K562 (cell line): ENCODE measurements around the gene SLC66A2. TPM values are rescaled to one million over a fixed set of nuclear protein-coding genes. Genes with fewer than 3 reads are reported as not detected.

Experiments
- ATAC-seq: fragments of 200-7000 bp; cut with Tn5 transposase; 3 replicates; pipeline ENCODE4 v1.9.1; 2020; ENCODE audit warnings: moderate library complexity
- BruUV-seq: library from RNA; stranded (reverse); fragments of 400-500 nt; replicated peaks from 2 replicates; lab custom pipeline; 2021; lab: Mats Ljungman, UMichigan
- CTCF ChIA-PET: fragments of 300-600 bp; formaldehyde crosslinking; extraction: SDS; loops from one replicate; lab custom pipeline; 2021; ENCODE audit warnings: low intra/inter-chr PET ratio; lab: Yijun Ruan, JAX
- POLR2A ChIA-PET: fragments of 300-600, 350-650 bp; sonication (Branson Sonifier 250); formaldehyde crosslinking; extraction: SDS; loops from one replicate; lab custom pipeline; 2021; ENCODE audit warnings: antibody characterized with exemption, inconsistent platforms; lab: Yijun Ruan, JAX
- DNase-seq, 4 experiments: peaks; one replicate each; pipeline versions ENCODE4 v3.0.0 to v3.0.0-alpha.2; 2011 to 2018; ENCODE audit warnings: low spot score in 3 of 4, mixed read lengths in 3 of 4; ENCODE audit errors: extremely low read depth in 1 of 4
- FAIRE-seq: peaks from 2 replicates; lab custom pipeline; 2011; peaks lifted over from hg19 to GRCh38; lab: Jason Lieb, UNC
- H2AFZ ChIP-seq: 2 replicates; pipeline ENCODE4 v1.6.0; 2011; ENCODE audit warnings: low read depth, low read length, control low read depth, inconsistent platforms
- H3K27ac ChIP-seq: fragments of 200-600 bp; 3 replicates; pipeline ENCODE4 v1.8.0; 2011; ENCODE audit warnings: low read depth, mild to moderate bottlenecking, control low read depth, inconsistent platforms, low read length, moderate library complexity, mixed read lengths; ENCODE audit errors: extremely low read depth
- H3K27me3 ChIP-seq, 2 experiments: fragments of 300-600 bp in 1 of 2; 2 replicates in 1 of 2; 3 replicates in 1 of 2; pipeline versions ENCODE4 v1.6.0 to v1.8.0; 2011; ENCODE audit warnings: inconsistent platforms in 2 of 2, low read length in 2 of 2, mild to moderate bottlenecking in 1 of 2, mixed read lengths in 1 of 2, moderate library complexity in 1 of 2; ENCODE audit not compliant: control insufficient read depth in 2 of 2, insufficient read depth in 2 of 2
- H3K36me3 ChIP-seq: fragments of 300-600 bp; 3 replicates; pipeline ENCODE4 v1.8.0; 2011; ENCODE audit warnings: mild to moderate bottlenecking, low read length, inconsistent platforms; ENCODE audit not compliant: control insufficient read depth, insufficient read depth
- H3K4me1 ChIP-seq, 2 experiments: fragments of 200-600 bp in 1 of 2; replicated peaks in 1 of 2; 2 replicates in 1 of 2; 3 replicates in 1 of 2; pipeline versions ENCODE4 v1.5.1 to v1.8.0; 2011; ENCODE audit warnings: inconsistent platforms in 2 of 2, low read length in 2 of 2, mild to moderate bottlenecking in 1 of 2, mixed read lengths in 1 of 2, moderate library complexity in 1 of 2; ENCODE audit not compliant: control insufficient read depth in 2 of 2, insufficient read depth in 2 of 2
- H3K4me2 ChIP-seq: 2 replicates; pipeline ENCODE4 v1.6.1; 2011; ENCODE audit warnings: low read length, control low read depth, inconsistent platforms, mixed read lengths; ENCODE audit not compliant: insufficient read depth
- H3K4me3 ChIP-seq: fragments of 200-600 bp; sonication (generic), shearing (Covaris generic); 2 replicates; pipeline ENCODE4 v1.5.1; 2016; ENCODE audit warnings: control low read depth, inconsistent platforms
- H3K79me2 ChIP-seq: fragments of 200-600 bp; 3 replicates; pipeline ENCODE4 v1.8.0; 2011; ENCODE audit warnings: low read length, inconsistent platforms; ENCODE audit not compliant: control insufficient read depth, insufficient read depth
- H3K9ac ChIP-seq, 2 experiments: 2 replicates each; pipeline versions ENCODE4 v1.6.0 to v1.6.1; 2011; ENCODE audit warnings: low read depth in 2 of 2, low read length in 2 of 2, control low read depth in 1 of 2, inconsistent platforms in 1 of 2, mild to moderate bottlenecking in 1 of 2, mixed read lengths in 1 of 2; ENCODE audit not compliant: insufficient read depth in 1 of 2
- H3K9me1 ChIP-seq: one replicate; pipeline ENCODE4 v1.6.0; 2011; ENCODE audit warnings: inconsistent platforms, mild to moderate bottlenecking, low read length, moderate library complexity; ENCODE audit not compliant: control insufficient read depth, insufficient read depth
- H3K9me3 ChIP-seq: replicated peaks from 2 replicates; pipeline ENCODE4 v1.5.1; 2011; ENCODE audit warnings: low read depth, low read length, inconsistent platforms; ENCODE audit not compliant: control insufficient read depth, insufficient read depth
- H4K20me1 ChIP-seq: replicated peaks from 2 replicates; pipeline ENCODE4 v1.6.1; 2011; ENCODE audit warnings: low read length, inconsistent platforms, mixed read lengths; ENCODE audit not compliant: control insufficient read depth, insufficient read depth
- ARID2 ChIP-seq: fragments of 450-650 bp; IDR thresholded peaks from 2 replicates; pipeline ENCODE4 v1.6.1; 2017; ENCODE audit warnings: antibody characterized with exemption, mild to moderate bottlenecking
- CREB3L1 ChIP-seq: fragments of 450-650 bp; IDR thresholded peaks from 2 replicates; pipeline ENCODE4 v1.6.1; 2014; ENCODE audit warnings: low read depth, mild to moderate bottlenecking, moderate library complexity, borderline replicate concordance
- DLX4 ChIP-seq: fragments of 250-450 bp; sonication (Bioruptor Pico); IDR thresholded peaks from 2 replicates; pipeline ENCODE4 v1.6.1; 2021; ENCODE audit warnings: mild to moderate bottlenecking
- EP300 ChIP-seq: IDR thresholded peaks from 2 replicates; pipeline ENCODE4 v1.6.1; 2012; ENCODE audit warnings: low read length, improper control_type of control experiment
- ESRRB ChIP-seq: fragments of 250-450 bp; sonication (Bioruptor Pico); IDR thresholded peaks from 2 replicates; pipeline ENCODE4 v1.5.0; 2020; ENCODE audit warnings: mild to moderate bottlenecking, moderate library complexity, borderline replicate concordance
- LCOR ChIP-seq: sonication (generic); formaldehyde crosslinking; IDR thresholded peaks from 2 replicates; pipeline ENCODE4 v1.8.0; 2022; ENCODE audit warnings: mild to moderate bottlenecking, missing genetic modification reagents
- NR3C1 ChIP-seq: sonication (generic); formaldehyde crosslinking; IDR thresholded peaks from 2 replicates; pipeline ENCODE4 v1.8.1; 2022; ENCODE audit warnings: missing genetic modification reagents
- POLR2H ChIP-seq: IDR thresholded peaks from 2 replicates; pipeline ENCODE4 v1.6.1; 2016; ENCODE audit warnings: missing genetic modification characterization, low read depth, mild to moderate bottlenecking, control low read depth, missing compliant biosample characterization, moderate library complexity
- RB1 ChIP-seq: fragments of 450-650 bp; IDR thresholded peaks from 2 replicates; pipeline ENCODE4 v1.6.1; 2017; ENCODE audit warnings: low read depth, mild to moderate bottlenecking
- RBM15 ChIP-seq: fragments of 200-400 bp; formaldehyde crosslinking; IDR thresholded peaks from 2 replicates; pipeline ENCODE4 v1.6.1; 2018; ENCODE audit warnings: mild to moderate bottlenecking, low read length, moderate library complexity; ENCODE audit not compliant: insufficient read depth
- TFAP4 ChIP-seq: sonication (generic); formaldehyde crosslinking; IDR thresholded peaks from 2 replicates; pipeline ENCODE4 v1.8.0; 2022; ENCODE audit warnings: missing genetic modification reagents, mild to moderate bottlenecking, moderate library complexity, borderline replicate concordance
- ZNF311 ChIP-seq: fragments of 250-450 bp; sonication (Bioruptor Pico); IDR thresholded peaks from 2 replicates; pipeline ENCODE4 v1.4.0; 2020; ENCODE audit warnings: mild to moderate bottlenecking, moderate library complexity
- WGBS: fragments of 100-300 bp; shearing (Covaris generic); methylation state at CpG from one replicate; pipeline ENCODE4 v1.1.6; 2016; ENCODE audit warnings: low coverage, mixed read lengths; ENCODE audit not compliant: insufficient coverage; ENCODE audit errors: missing lambda C conversion rate; 5-methylcytosine and 5-hydroxymethylcytosine counted together
- in situ Hi-C: fragments of 300-500 bp; cut with MboI; formaldehyde crosslinking; loops from 4 replicates; pipeline ENCODE4 v1.15.0; 2018; ENCODE audit warnings: inconsistent platforms, mixed read lengths
- intact Hi-C: fragments of 100-400 bp; cut with micrococcal nuclease; formaldehyde crosslinking; loops from 2 replicates; pipeline ENCODE4 v1.14.2; 2022
- polyA plus RNA-seq, 8 experiments: library from polyadenylated mRNA; depleted of rRNA in 4 of 8; stranded (reverse) in 5 of 8; unstranded in 3 of 8; fragments of >200 nt; fragmentation: Nextera tagmentation in 2 of 8; fragmentation: Illumina TruSeq in 1 of 8; extraction: Ambion mirVana in 2 of 8; extraction: Trizol in 1 of 8; gene quantifications; 2 replicates each; pipeline versions ENCODE4 v1.2.1 to v1.2.3, GENCODE V29; 2011 to 2014; ENCODE audit warnings: inconsistent platforms in 1 of 8, missing spikeins in 1 of 8
- total RNA-seq, 7 experiments: library from RNA; depleted of rRNA in 6 of 7; stranded (reverse); fragments of >200 nt in 6 of 7; fragmentation: Illumina TruSeq in 2 of 7; extraction: Trizol in 2 of 7; gene quantifications; 2 replicates each; pipeline versions ENCODE4 v1.2.1 to v1.2.3, GENCODE V29; 2011 to 2021; ENCODE audit warnings: low replicate concordance in 1 of 7

Gene SLC66A2
- total and polyA plus RNA-seq, 9 of the 15 experiments (the other 6 are each of a cell fraction or from before 2014, with no cell fraction given), result 0.25 to 17.5 (median 5.6) TPM

- BruUV-seq, result no TSS peak
- POLR2A ChIA-PET, result interaction anchor here (0.8 to 1.1 kb wide), 2 partner anchors 11 to 13 kb away, joined by 4 to 5 read pairs; no protein-coding TSS in a partner anchor
- TF ChIP-seq RBM15, result no peak
- no peak for TF ChIP-seq LCOR (CRISPR knock-in tag)
- no peak for TF ChIP-seq ZNF311 (CRISPR knock-in tag)
- TF ChIP-seq ESRRB (CRISPR knock-in tag), result no peak
- TF ChIP-seq, all 486 proteins: peak for 0
- Histone ChIP-seq H3K27ac (no peak overlapping the region), H3K4me3 (no peak overlapping the region), H3K9me3 (no peaks in the 10 kb centered on the region), H2AFZ (no peak overlapping the region), H3K9ac (no peak overlapping the region), H3K36me3 (peaks cover 78% of the 10 kb centered on the region), H3K4me2 (no peak overlapping the region), H3K27me3 (no peaks in the 10 kb centered on the region), H3K79me2 (peaks cover 87% of the 10 kb centered on the region), H3K4me1 (peaks cover 16 to 24% of the 10 kb centered on the region in 2 experiments; a peak in 4 of 5 replicates), H3K9me1 (no peaks in the 10 kb centered on the region), H4K20me1 (peaks cover 37% of the 10 kb centered on the region)
- DNase-seq, result no peak
- intact Hi-C loops, result no loop called here
- in situ Hi-C loops, result no loop called here
- FAIRE-seq, result no peak
- WGBS, result 87% methylated on average over 10 of the region's 14 CpGs
- CTCF ChIA-PET, result no interaction called here
- no peak for ATAC-seq
These were observed 24.7 kb upstream of the SLC66A2 start for GRCh38 chr18:79975985-79976680.

- H3K4me2 ChIP-seq, result no peak overlapping the region; the same call in 1 of the 2 replicates
- no peak overlapping the region for H2AFZ ChIP-seq
- intact Hi-C loops, result no loop called here
- H4K20me1 ChIP-seq, result peaks cover 37% of the 10 kb centered on the region
- H3K36me3 ChIP-seq, result peaks cover 87% of the 10 kb centered on the region
- peak; percentile 53 for ATAC-seq
- in situ Hi-C loops, result no loop called here
- H3K79me2 ChIP-seq, result peaks cover 76% of the 10 kb centered on the region
- no peak overlapping the region for H3K9ac ChIP-seq
- POLR2A ChIA-PET, result interaction anchor here (1.1 kb wide), 1 partner anchor 14 kb away, joined by 4 read pairs; the partner anchor contains the start of gene TXNL4A
- H3K27ac ChIP-seq, result no peak overlapping the region
- BruUV-seq, result no TSS peak
- FAIRE-seq, result no peak
- 0% methylated on average over 4 of the region's 4 CpGs for WGBS
- CTCF ChIA-PET, result no interaction called here
- H3K27me3 ChIP-seq, result no peaks in the 10 kb centered on the region
- H3K4me1 ChIP-seq, result peaks cover 12 to 19% of the 10 kb centered on the region in 2 experiments; a peak in 4 of 5 replicates
- peak; percentile 29 to 62 (median 38) for DNase-seq
- H3K9me1 ChIP-seq, result no peaks in the 10 kb centered on the region
- H3K9me3 ChIP-seq, result no peaks in the 10 kb centered on the region
- H3K4me3 ChIP-seq, result no peak overlapping the region
- TF ChIP-seq RB1 (no peak), NR3C1 (CRISPR knock-in tag) (no peak), EP300 (peak; percentile 44; the same call in 1 of the 2 replicates), CREB3L1 (no peak), POLR2H (tag) (no peak), DLX4 (CRISPR knock-in tag) (no peak), TFAP4 (peak; percentile 2), ARID2 (no peak)
These were observed 23.6 kb upstream of the SLC66A2 start for GRCh38 chr18:79975043-79975442.
